CD4-positive, CD25-positive, alpha-beta regulatory T cell (primary cell): ENCODE measurements around the gene LHPP. TPM values are rescaled to one million over a fixed set of nuclear protein-coding genes. Genes with fewer than 3 reads are reported as not detected.
A peak's percentile ranks its signal among the peaks of the same experiment; 100 is the strongest.

ENCODE experiments used
- ATAC-seq, 2 donors: fragments of 150-1000 bp; cut with Tn5 transposase; one replicate each; pipeline ENCODE4 v1.10.0; 2021; ENCODE audit warnings: low read depth in 2 of 2, moderate number of reproducible peaks in 2 of 2, moderate library complexity in 1 of 2
- DNase-seq, 3 donors: peaks; one replicate each; pipeline versions ENCODE4 v3.0.0 to v3.0.0-alpha.2; 2012 to 2022; ENCODE audit warnings: mixed read lengths in 1 of 3
- H3K27ac ChIP-seq: one replicate; pipeline ENCODE4 v1.7.0; 2013; ENCODE audit warnings: mild to moderate bottlenecking, low read length; ENCODE audit not compliant: insufficient read depth, poor library complexity, severe bottlenecking
- H3K27me3 ChIP-seq: one replicate; pipeline ENCODE4 v1.7.0; 2013; ENCODE audit warnings: low read length; ENCODE audit not compliant: control insufficient read depth, insufficient read depth
- H3K36me3 ChIP-seq: one replicate; pipeline ENCODE4 v1.7.0; 2013; ENCODE audit warnings: mild to moderate bottlenecking, low read length, moderate library complexity; ENCODE audit not compliant: control insufficient read depth, insufficient read depth
- H3K4me1 ChIP-seq: 2 replicates; pipeline ENCODE4 v1.7.0; 2013; ENCODE audit warnings: mild to moderate bottlenecking, low read length; ENCODE audit not compliant: insufficient read depth, control insufficient read depth, poor library complexity, severe bottlenecking
- H3K4me3 ChIP-seq: one replicate; pipeline ENCODE4 v1.7.0; 2013; ENCODE audit warnings: low read depth, mild to moderate bottlenecking, low read length, moderate library complexity
- H3K9me3 ChIP-seq, 2 experiments: 1 replicate in 1 of 2; 2 replicates in 1 of 2; pipeline ENCODE4 v1.7.0; 2013; ENCODE audit warnings: low read length in 2 of 2, mild to moderate bottlenecking in 1 of 2, moderate library complexity in 1 of 2; ENCODE audit not compliant: control insufficient read depth in 2 of 2
- H3K27ac Mint-ChIP-seq, 3 donors: one replicate each; pipeline ENCODE4 v1.8.0; 2020 to 2022; ENCODE audit warnings: mild to moderate bottlenecking in 3 of 3, mixed read lengths in 3 of 3, moderate library complexity in 2 of 3
- H3K27me3 Mint-ChIP-seq: one replicate; pipeline ENCODE4 v1.8.0; 2022; ENCODE audit warnings: mild to moderate bottlenecking, mixed read lengths
- H3K36me3 Mint-ChIP-seq: one replicate; pipeline ENCODE4 v1.8.0; 2020; ENCODE audit warnings: mixed read lengths
- H3K4me1 Mint-ChIP-seq, 4 donors: one replicate each; pipeline ENCODE4 v1.8.0; 2020 to 2022; ENCODE audit warnings: mixed read lengths in 4 of 4, mild to moderate bottlenecking in 1 of 4
- H3K4me3 Mint-ChIP-seq, 4 donors: one replicate each; pipeline ENCODE4 v1.8.0; 2020 to 2022; ENCODE audit warnings: mild to moderate bottlenecking in 4 of 4, mixed read lengths in 4 of 4, moderate library complexity in 3 of 4
- H3K9me3 Mint-ChIP-seq, 7 donors: one replicate each; pipeline ENCODE4 v1.8.0; 2020 to 2022; ENCODE audit warnings: mixed read lengths in 7 of 7, mild to moderate bottlenecking in 3 of 7, moderate library complexity in 2 of 7
- polyA plus RNA-seq, 4 donors: library from polyadenylated mRNA; unstranded; fragments of 300-500 nt; fragmentation: Illumina TruSeq; gene quantifications; one replicate each; pipeline ENCODE4 v1.2.3, GENCODE V29; 2021
- total RNA-seq: library from RNA; stranded (reverse); gene quantifications from one replicate; pipeline ENCODE4 v1.2.3, GENCODE V29; 2022

Gene LHPP, protein sequence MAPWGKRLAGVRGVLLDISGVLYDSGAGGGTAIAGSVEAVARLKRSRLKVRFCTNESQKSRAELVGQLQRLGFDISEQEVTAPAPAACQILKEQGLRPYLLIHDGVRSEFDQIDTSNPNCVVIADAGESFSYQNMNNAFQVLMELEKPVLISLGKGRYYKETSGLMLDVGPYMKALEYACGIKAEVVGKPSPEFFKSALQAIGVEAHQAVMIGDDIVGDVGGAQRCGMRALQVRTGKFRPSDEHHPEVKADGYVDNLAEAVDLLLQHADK
- 20.1 TPM for total RNA-seq
- polyA plus RNA-seq, result 10 to 100 TPM; 21.9 to 29.2 (median 26.5) TPM

DNA sequence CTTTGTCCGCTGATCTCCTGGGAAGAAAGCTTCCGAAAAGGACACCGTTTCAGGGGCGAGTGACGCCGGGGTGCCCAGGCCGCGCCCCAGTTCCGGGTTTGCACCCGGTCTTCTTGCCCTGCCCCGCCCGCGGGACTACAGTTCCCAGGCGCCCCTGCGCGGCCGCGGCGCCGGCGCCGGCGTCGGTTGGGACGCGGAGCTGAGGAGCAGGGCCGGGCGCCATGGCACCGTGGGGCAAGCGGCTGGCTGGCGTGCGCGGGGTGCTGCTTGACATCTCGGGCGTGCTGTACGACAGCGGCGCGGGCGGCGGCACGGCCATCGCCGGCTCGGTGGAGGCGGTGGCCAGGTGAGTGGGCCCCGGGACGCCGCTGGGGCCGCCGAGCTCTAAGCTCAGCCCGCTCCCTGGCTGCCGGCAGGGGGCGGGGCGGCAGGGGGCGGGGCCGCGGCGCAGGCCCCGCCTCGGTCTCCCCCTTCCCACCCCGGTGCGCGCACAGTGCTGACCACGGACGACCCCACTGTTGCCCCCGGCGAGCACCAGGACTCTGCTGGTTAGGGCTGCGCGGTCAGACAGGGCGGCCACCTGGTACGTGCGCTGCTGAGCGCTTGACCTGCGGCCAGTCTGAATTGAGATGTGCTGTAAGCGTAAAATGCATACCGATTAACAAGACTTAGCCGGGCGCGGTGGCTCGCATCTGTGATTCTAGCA lies at the start of gene LHPP:
TSS of gene LHPP (plus strand) at position 182 of the 706 bp plus-strand sequence. CDS start at position 222, 40 bp downstream.
- peak within 1 kb of the TSS; percentile 72 for H3K27ac ChIP-seq
- H3K27ac Mint-ChIP-seq, result peak within 1 kb of the TSS; percentile 83 to 99 (median 91)
- H3K4me3 Mint-ChIP-seq, result peak within 1 kb of the TSS; percentile 81 to 99 (median 91)
- H3K9me3 ChIP-seq, result no peaks in the 10 kb centered on the region
- peaks cover 0 to 2% (median 0%) of the 10 kb centered on the region in 7 donors for H3K9me3 Mint-ChIP-seq
- no peaks in the 10 kb centered on the region for H3K36me3 ChIP-seq
- peak within 1 kb of the TSS; percentile 66 for H3K4me3 ChIP-seq
- peaks cover 28% of the 10 kb centered on the region for H3K27me3 Mint-ChIP-seq
- H3K4me1 ChIP-seq, result peaks cover 31% of the 10 kb centered on the region
- peak; percentile 96 to 97 for ATAC-seq
- peaks cover 22 to 37% (median 26%) of the 10 kb centered on the region in 4 donors for H3K4me1 Mint-ChIP-seq
- H3K36me3 Mint-ChIP-seq, result no peaks in the 10 kb centered on the region
- peaks cover 4% of the 10 kb centered on the region for H3K27me3 ChIP-seq
- peak; percentile 79 to 93 (median 88) for DNase-seq

DNA sequence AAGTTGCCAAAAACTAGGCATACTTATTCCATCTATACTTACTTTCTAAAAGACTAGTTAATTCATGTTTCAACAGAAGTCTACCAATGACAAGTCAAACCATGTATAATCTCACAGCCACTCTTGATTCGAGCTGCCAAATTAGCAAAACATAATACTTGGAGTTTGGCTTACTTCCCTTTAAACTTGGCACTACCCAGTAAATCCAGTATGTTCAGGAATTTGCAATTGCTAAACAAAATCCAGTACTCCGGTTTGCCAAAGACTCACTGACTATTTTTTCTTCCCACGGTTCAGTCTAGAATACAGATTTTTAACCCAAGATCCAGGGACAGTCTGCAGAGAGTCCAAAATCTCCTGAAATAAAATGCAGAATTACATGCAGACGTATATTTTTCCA lies 47.5 kb upstream of the LHPP start:
- H3K9me3 Mint-ChIP-seq, result no peaks in the 10 kb centered on the region
- DNase-seq, result no peak
- H3K36me3 Mint-ChIP-seq, result peaks cover 13% of the 10 kb centered on the region
- no peaks in the 10 kb centered on the region for H3K27me3 ChIP-seq
- no peak overlapping the region for H3K4me3 Mint-ChIP-seq
- H3K4me3 ChIP-seq, result no peak overlapping the region
- no peak for ATAC-seq
- H3K27me3 Mint-ChIP-seq, result no peaks in the 10 kb centered on the region
- H3K4me1 Mint-ChIP-seq, result peaks cover 3 to 38% (median 12%) of the 10 kb centered on the region in 4 donors
- H3K36me3 ChIP-seq, result peaks cover 14% of the 10 kb centered on the region
- H3K4me1 ChIP-seq, result peaks cover 9% of the 10 kb centered on the region
- no peak overlapping the region for H3K27ac ChIP-seq
- H3K27ac Mint-ChIP-seq, result no peak overlapping the region
- H3K9me3 ChIP-seq, result no peaks in the 10 kb centered on the region

DNA sequence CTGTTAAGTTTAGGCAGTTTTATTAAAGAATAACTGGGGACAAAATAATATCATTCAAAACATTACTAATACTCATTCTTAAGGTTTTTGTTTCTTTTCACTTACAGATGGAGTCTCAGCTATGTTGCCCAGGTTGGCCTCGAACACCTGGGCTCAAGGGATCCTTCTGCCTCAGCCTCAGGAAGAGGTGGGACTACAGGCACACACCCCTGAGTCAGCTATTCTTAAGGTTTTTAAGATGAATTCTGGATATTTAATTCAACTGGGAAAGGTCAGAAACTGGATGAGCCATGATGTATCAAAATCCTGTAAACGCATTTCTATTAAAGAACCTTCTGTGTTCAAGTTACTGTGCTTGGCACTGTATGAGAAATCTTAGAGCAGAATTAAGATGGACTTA lies 46.4 kb upstream of the LHPP start:
- Mint-ChIP-seq H3K36me3 (peaks cover 13% of the 10 kb centered on the region), H3K27me3 (no peaks in the 10 kb centered on the region), H3K4me1 (peaks cover 0 to 42% (median 11%) of the 10 kb centered on the region in 4 donors), H3K4me3 (no peak overlapping the region), H3K9me3 (no peaks in the 10 kb centered on the region), H3K27ac (peak overlapping the region in 1 of 3 donors; percentile 1)
- Histone ChIP-seq H3K27me3 (peaks cover 3% of the 10 kb centered on the region), H3K4me1 (peaks cover 12% of the 10 kb centered on the region), H3K27ac (no peak overlapping the region), H3K4me3 (no peak overlapping the region), H3K36me3 (peaks cover 9% of the 10 kb centered on the region), H3K9me3 (no peaks in the 10 kb centered on the region)
- DNase-seq (no peak), ATAC-seq (no peak)

- DNase-seq, result no peak
- no peaks in the 10 kb centered on the region for H3K36me3 ChIP-seq
- H3K4me1 Mint-ChIP-seq, result peaks cover 0 to 42% (median 11%) of the 10 kb centered on the region in 4 donors
- no peaks in the 10 kb centered on the region for H3K27me3 Mint-ChIP-seq
- H3K27ac Mint-ChIP-seq, result peak overlapping the region in 1 of 3 donors; percentile 26
- H3K36me3 Mint-ChIP-seq, result peaks cover 8% of the 10 kb centered on the region
- H3K4me3 ChIP-seq, result no peak overlapping the region
- no peaks in the 10 kb centered on the region for H3K9me3 Mint-ChIP-seq
- peaks cover 12% of the 10 kb centered on the region for H3K4me1 ChIP-seq
- H3K9me3 ChIP-seq, result no peaks in the 10 kb centered on the region
- ATAC-seq, result no peak
- no peak overlapping the region for H3K27ac ChIP-seq
- H3K27me3 ChIP-seq, result peaks cover 6% of the 10 kb centered on the region
- peak overlapping the region; percentile 52 to 81 (median 65) for H3K4me3 Mint-ChIP-seq
Observed at GRCh38 chr10:124416733-124417132, 44.9 kb upstream of the LHPP start.

DNA sequence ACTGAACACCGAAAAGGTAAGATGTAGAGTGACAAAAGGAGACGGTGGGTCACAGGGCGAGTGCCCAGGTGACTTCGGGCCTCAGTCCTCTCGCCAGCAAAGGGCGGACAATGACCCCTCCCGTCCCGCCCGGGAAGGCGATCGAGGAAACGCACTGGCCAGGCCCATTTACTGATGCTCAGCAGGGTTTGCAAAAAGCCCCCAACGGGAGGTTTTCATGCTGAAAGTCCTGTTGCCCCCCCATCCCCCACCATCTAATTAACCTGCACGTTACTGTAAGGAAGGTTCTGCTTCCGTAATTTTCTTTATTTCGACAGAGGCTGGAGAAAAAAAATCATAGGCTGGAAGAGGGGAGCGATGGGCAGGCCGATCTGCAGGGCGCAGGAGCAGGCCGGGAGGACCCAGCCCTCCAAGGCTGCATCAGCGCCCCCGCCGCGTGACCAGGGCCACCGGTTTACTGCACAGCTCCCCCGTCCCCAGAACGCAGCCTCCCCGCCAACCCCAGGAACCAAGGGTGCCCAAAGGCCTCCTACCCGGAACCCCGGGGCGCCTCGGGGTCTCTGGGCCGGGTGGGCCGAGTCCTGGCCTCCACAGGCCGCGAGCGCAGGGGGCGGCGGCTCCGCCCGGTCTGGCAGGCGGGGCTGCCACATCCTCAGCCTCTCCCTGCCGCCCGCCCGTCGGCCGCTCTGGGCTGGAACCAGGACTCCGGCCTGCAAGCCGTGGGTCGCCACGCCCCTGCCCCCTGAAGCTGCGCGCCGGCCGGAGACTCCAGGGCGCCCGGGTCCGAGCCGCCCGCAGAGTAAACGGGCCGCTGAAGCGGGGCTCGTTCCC lies 43.5 kb upstream of the LHPP start:
- H3K27me3 Mint-ChIP-seq, result peaks cover 4% of the 10 kb centered on the region

DNA sequence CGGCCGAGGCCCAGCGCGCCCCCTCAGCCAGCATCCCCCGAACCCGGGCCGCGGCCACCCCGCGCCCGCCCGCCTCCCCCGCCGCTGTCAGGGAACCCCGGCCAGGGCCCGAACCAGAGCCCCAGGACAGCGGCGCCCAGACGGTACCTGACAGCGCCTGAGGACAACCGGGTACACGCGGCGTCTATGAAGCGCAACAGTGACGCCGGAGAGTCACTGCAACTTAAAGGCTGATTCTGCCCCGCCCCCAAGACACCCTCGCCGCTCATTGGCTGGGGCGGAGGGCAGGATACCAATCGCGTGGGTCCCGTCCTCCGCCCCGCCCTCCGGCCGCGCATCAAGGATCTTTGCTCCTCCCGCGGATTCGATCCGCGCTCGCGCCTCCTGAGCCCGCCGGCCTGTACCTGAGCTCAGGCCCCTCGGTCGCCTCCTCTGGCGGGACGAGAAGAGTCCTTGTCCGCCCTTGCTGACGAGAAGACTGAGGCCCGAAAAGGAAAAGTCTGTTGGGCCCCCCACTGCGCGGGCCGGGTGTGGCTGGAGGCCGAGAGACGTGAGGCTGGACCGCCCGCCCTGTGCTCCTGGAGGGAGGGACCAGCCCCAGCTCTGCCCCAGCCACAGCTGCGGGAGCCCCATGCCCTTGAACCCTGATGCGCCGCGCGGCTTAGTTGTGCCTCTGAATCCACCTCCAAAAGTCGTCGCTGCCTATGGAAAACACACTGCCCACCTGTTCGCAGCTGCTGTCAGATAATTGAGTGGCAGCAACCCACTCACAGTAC lies 42.7 kb upstream of the LHPP start, which contains the start of gene OAT:
TSS of gene OAT (minus strand) at position 198 of the 776 bp plus-strand sequence. CDS start 6,752 bp downstream, outside the sequence.
- H3K27ac ChIP-seq, result peak within 1 kb of the TSS; percentile 80
- peaks cover 12% of the 10 kb centered on the region for H3K27me3 Mint-ChIP-seq

More for the DNA sequence above, 43.5 kb upstream of the LHPP start:
- Histone ChIP-seq H3K27me3 (peaks cover 6% of the 10 kb centered on the region), H3K4me3 (peak overlapping the region; percentile 55), H3K36me3 (no peaks in the 10 kb centered on the region), H3K9me3 (no peaks in the 10 kb centered on the region), H3K27ac (peak overlapping the region; percentile 80), H3K4me1 (peaks cover 12% of the 10 kb centered on the region)
- Mint-ChIP-seq H3K4me3 (peak overlapping the region; percentile 86 to 94 (median 89)), H3K36me3 (peaks cover 4% of the 10 kb centered on the region), H3K4me1 (peaks cover 0 to 40% (median 10%) of the 10 kb centered on the region in 4 donors), H3K9me3 (no peaks in the 10 kb centered on the region), H3K27ac (peak overlapping the region in 2 of 3 donors; percentile 43 to 65)
- DNase-seq (peak; percentile 29 to 39 (median 32)), ATAC-seq (peak; percentile 17 to 20)

More for the DNA sequence above, 42.7 kb upstream of the LHPP start, which contains the start of gene OAT:
- H3K4me3 ChIP-seq, result peak within 1 kb of the TSS; percentile 55
- ATAC-seq (peak; percentile 98), DNase-seq (peak; percentile 95 to 98 (median 95))
- H3K4me3 Mint-ChIP-seq, result peak within 1 kb of the TSS; percentile 88 to 94 (median 89)
- H3K27me3 ChIP-seq, result peaks cover 6% of the 10 kb centered on the region
- no peaks in the 10 kb centered on the region for H3K9me3 ChIP-seq
- peaks cover 0 to 37% (median 10%) of the 10 kb centered on the region in 4 donors for H3K4me1 Mint-ChIP-seq
- H3K36me3 ChIP-seq, result no peaks in the 10 kb centered on the region
- H3K36me3 Mint-ChIP-seq, result no peaks in the 10 kb centered on the region
- H3K27ac Mint-ChIP-seq, result peak within 1 kb of the TSS; percentile 54 to 90 (median 85)
- H3K9me3 Mint-ChIP-seq, result no peaks in the 10 kb centered on the region
- peaks cover 12% of the 10 kb centered on the region for H3K4me1 ChIP-seq
